LNCAP (cell line): ENCODE data around the gene IL17RD.

Experiments used
- TF ChIP-seq, protein P1 (sequence below): fragments of 450-650 bp; IDR thresholded peaks from 2 replicates; pipeline ENCODE4 v1.5.1; 2017; ENCODE audit warnings: mild to moderate bottlenecking

The IL17RD gene

GRCh38 chr3:57147071-57147470 lies 18.1 kb downstream of the IL17RD start:
- TF ChIP-seq, protein P1, sequence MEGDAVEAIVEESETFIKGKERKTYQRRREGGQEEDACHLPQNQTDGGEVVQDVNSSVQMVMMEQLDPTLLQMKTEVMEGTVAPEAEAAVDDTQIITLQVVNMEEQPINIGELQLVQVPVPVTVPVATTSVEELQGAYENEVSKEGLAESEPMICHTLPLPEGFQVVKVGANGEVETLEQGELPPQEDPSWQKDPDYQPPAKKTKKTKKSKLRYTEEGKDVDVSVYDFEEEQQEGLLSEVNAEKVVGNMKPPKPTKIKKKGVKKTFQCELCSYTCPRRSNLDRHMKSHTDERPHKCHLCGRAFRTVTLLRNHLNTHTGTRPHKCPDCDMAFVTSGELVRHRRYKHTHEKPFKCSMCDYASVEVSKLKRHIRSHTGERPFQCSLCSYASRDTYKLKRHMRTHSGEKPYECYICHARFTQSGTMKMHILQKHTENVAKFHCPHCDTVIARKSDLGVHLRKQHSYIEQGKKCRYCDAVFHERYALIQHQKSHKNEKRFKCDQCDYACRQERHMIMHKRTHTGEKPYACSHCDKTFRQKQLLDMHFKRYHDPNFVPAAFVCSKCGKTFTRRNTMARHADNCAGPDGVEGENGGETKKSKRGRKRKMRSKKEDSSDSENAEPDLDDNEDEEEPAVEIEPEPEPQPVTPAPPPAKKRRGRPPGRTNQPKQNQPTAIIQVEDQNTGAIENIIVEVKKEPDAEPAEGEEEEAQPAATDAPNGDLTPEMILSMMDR, result no peak

- TF ChIP-seq, protein P1, result no peak
Measured at GRCh38 chr3:57145852-57146251, 19.3 kb downstream of the IL17RD start.

GRCh38 chr3:57144952-57145351 lies 20.2 kb downstream of the IL17RD start:
- TF ChIP-seq, protein P1, result no peak

- TF ChIP-seq, protein P1, result no peak
Measured at GRCh38 chr3:57143886-57144459, 21.2 kb downstream of the IL17RD start.

DNA sequence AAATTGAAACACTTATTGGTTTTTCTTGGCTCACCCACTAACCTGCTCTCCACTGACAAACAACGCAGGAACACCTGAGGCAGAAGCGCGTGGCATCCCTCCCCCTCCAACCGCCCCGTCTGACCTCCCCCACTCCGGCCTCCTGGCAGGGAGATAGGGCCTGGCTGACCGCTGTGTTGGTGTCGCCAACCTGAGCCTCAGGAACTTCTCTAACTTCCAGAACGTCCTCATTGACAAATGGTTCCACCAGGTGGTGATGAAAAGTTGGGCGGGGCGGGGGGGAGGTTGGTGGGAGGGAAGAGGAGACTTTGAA lies 22.8 kb downstream of the IL17RD start:
- TF ChIP-seq, protein P1, result no peak

DNA sequence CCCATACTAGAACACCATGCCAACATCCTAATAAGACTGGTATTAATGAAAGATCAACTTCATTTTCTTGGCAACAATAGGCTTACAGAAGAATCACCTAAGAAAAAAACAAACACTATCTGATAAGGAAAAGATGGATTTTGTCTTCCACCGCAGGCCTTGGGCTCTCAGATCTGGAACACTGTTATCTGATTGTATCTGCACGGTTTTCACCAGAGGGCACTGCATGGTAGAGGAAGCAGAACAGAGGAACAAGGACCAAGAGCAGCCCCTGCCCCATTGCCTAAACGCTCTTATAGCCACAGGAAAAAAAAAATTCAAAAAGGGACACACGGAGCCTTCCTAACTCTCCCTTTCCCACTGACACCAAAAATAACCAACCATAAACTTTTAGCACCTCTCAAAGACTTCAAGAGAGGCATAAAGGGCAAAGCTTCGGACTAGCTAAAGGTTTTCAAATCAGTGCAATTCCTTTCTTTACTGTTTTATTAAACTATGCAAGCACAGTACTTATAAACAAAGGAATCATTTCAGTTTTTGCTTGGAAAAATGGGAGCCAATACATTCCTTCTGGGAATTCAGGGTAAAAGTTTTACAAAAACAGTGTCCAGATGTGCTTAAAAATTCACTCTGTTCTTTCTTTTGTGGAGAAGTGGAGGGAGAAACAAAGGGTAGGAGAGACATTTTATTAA lies 23.3 kb downstream of the IL17RD start:
- TF ChIP-seq, protein P1, result peak; percentile 9; the same call in 1 of the 2 replicates

DNA sequence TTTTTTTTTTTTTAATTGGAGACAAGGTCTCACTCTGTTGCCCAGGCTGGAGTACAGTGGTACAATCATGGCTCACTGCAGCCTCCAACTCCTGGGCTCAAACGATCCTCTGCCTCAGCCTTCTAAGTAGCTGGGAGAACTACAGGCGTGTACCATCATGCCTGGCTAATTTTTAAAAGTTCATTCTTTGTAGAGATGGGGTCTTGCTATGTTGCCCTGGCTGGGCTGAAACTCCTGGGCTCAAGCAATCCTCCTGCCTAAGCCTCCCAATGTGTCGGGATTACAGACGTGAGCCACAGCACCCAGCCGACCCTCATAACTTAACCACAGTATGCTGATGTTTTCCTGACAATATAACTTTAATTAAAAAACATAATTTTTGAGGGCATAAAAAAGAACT lies 24.3 kb downstream of the IL17RD start:
- TF ChIP-seq, protein P1, result no peak
